ENCODE data around the gene MON1B.

- TF ChIP-seq CTCF (IDR thresholded peaks at IDR 0.05; ENCODE audit: insufficient read depth, low read length, poor library complexity, severe bottlenecking): no peak
- TF ChIP-seq EZH2phosphoT487 (conservative IDR thresholded peaks at IDR 0.05; ENCODE audit: low read length): no peak
Measured at GRCh38 chr16:77172951-77173350, 18.0 kb upstream of the MON1B start.

All from SU-DHL-6 (cell line).